ENCODE data around the gene CASP6.
A peak's percentile ranks its signal among the peaks of the same experiment; 100 is the strongest.
"Not testable (repeated sequence)": the region's sequence is repeated elsewhere in the genome, so short reads cannot be mapped to it uniquely, and the experiment has no call there.

The CASP6 gene

GRCh38 chr4:109718759-109719158 is 15.5 kb upstream of the CASP6 start:
- no peak for DNase-seq

DNA sequence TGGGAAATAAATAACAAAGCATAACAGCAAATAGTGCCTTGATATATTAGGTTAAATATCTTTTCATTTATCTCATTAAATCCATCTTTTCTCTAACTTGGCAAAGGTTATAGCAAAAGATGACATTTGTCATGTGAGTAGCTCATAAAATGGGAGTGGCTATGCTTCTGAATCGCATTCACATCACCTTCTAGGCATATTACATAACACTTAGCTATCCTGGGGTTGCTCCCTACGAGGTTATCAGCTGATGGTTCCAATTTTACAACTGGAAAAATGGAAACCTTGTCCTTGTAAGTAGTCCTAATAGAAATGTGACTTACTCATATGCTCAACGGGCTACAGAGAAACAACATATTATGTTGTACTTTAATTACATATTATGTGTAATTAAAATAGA is 10.3 kb upstream of the CASP6 start:
- DNase-seq = no peak

- DNase-seq = no peak
Measured at GRCh38 chr4:109708990-109709389, 5.7 kb upstream of the CASP6 start.

GRCh38 chr4:109708435-109708834 is 5.2 kb upstream of the CASP6 start:
- no peak for DNase-seq

- peak; percentile 18 for DNase-seq
Measured at GRCh38 chr4:109703664-109704361, 568 bp upstream of the CASP6 start.

GRCh38 chr4:109701566-109702410 is 1.5 kb downstream of the CASP6 start:
- DNase-seq = no peak

GRCh38 chr4:109699553-109700225 is 3.6 kb downstream of the CASP6 start:
- DNase-seq = no peak

DNA sequence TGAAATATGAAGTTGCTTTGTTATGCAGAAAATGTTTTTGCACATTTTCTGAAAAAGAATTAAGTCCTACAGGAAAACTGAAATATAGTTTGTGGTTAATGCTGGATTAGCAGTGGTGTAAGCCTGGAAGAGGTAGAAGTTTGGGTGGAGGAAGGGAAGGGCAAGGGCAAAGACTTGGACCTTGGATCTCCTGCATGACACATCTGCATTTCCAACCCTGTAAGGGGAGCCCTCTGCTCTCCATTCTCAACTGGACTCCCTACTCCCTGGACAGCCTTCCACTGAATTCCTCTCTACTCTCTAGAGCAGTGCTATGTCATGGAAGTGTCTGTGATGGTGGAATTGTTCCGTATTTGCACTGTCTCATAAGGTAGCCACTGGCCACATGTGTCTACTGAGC is 4.6 kb downstream of the CASP6 start:
- DNase-seq = no peak

GRCh38 chr4:109691411-109691920 is 11.8 kb downstream of the CASP6 start:
- no peak for DNase-seq

- no peak for DNase-seq
Measured at GRCh38 chr4:109690690-109691410, 12.4 kb downstream of the CASP6 start.

- no peak for DNase-seq
Measured at GRCh38 chr4:109684727-109685126, 18.5 kb downstream of the CASP6 start.

- DNase-seq = no peak
Measured at GRCh38 chr4:109683621-109684253, 19.5 kb downstream of the CASP6 start.

- no peak for DNase-seq
Measured at GRCh38 chr4:109682875-109683274, 20.4 kb downstream of the CASP6 start.

DNA sequence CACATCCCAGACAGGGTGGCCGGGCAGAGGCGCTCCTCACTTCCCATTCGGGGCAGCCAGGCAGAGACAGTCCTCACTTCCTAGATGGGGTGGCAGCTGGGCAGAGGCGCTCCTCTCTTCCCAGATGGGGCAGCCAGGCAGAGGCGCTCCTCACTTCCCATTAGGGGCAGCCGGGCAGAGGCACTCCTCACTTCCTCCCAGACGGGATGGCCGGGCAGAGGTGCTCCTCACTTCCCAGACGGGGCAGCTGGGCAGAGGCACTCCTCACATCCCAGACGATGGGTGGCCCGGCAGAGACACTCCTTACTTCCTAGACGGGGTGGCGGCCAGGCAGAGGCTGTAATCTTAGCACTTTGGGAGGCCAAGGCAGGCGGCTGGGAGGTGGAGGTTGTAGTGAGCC is 24.3 kb downstream of the CASP6 start:
- not testable (repeated sequence) for DNase-seq

DNA sequence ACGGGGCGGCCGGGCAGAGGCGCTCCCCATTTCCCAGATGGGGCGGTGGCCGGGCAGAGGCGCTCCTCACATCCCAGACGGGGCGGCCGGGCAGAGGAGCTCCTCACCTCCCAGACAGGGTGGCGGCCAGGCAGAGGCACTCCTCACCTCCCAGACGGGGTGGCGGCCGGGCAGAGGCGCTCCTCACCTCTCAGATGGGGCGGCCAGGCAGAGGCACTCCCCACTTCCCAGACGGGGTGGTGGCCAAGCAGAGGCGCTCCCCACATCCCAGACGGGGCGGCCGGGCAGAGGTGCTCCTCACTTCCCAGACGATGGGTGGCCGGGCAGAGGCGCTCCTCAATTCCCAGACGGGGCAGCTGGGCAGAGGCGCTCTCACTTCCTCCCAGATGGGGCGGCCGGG is 24.8 kb downstream of the CASP6 start:
- DNase-seq = not testable (repeated sequence)

DNA sequence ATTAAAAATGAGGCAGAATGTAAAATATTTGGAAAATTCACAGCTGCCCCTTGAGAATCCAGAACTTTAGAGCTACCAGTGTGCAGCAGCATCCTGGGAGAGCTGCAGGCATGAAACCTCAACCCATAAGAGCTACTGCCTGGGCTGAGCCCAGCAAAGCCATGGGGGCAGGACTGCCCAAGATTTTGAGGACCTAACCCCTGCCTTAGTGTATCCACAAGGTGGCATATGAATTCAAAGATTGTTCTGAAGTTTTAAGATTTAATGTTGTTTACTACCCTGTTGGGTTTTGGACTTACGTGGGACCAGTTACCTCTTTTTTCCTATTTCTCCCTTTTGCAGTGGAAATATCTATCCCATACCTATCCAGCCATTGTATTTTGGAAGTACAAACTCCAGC is 26.4 kb downstream of the CASP6 start:
- no peak for DNase-seq

DNA sequence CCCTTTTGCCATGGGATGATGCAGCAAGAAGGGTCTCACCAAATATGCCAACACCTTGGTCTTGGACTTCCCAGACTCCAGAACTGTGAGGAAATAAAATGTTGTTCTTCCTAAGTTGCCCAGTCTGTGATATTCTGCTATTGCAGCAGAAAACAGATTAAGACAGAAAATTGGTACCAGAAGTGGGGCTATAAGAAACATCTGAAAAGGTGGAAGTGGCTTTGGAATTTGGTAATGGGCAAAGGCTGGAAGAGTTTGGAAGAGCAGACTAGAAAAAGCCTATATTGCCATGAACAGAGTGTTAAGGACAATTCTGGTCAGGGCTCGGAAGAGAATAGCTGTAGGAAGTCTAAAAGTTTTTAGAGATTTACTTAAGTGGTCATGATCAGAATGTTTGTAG is 27.4 kb downstream of the CASP6 start:
- DNase-seq = no peak

DNA sequence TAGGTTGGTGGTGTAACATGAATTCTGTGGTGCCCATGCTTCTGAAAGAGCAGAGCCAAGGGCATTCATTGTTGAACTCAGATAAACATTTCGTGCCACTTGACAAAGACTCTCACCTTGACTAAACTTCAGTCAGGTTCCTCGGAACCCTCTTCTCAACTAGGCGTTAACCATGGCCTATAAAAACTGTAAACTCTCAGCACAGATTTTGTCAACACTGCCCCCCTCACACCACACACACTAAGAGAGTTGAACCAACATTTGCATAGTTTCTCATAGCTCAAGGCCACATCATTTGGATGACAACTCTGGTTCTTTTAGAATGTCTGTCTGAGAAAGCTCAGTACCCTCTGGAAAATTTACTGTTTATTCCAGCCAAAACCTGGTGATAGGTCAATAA is 28.1 kb downstream of the CASP6 start:
- no peak for DNase-seq

GRCh38 chr4:109673303-109673702 is 29.9 kb downstream of the CASP6 start:
- DNase-seq = no peak

- DNase-seq = no peak
Measured at GRCh38 chr4:109672169-109672930, 30.9 kb downstream of the CASP6 start.

- no peak for DNase-seq
Measured at GRCh38 chr4:109671350-109671749, 31.9 kb downstream of the CASP6 start.
